ENCODE results near the gene NAT16. TPM values are rescaled to one million over a fixed set of nuclear protein-coding genes. Genes with fewer than 3 reads are reported as not detected.
A peak's percentile ranks its signal among the peaks of the same experiment; 100 is the strongest.

NAT16 gene
- total and polyA plus RNA-seq, 2 of the 13 experiments (the other 11 are each of a cell fraction or from before 2014, with no cell fraction given): 0.04 TPM; not detected in 1

DNA sequence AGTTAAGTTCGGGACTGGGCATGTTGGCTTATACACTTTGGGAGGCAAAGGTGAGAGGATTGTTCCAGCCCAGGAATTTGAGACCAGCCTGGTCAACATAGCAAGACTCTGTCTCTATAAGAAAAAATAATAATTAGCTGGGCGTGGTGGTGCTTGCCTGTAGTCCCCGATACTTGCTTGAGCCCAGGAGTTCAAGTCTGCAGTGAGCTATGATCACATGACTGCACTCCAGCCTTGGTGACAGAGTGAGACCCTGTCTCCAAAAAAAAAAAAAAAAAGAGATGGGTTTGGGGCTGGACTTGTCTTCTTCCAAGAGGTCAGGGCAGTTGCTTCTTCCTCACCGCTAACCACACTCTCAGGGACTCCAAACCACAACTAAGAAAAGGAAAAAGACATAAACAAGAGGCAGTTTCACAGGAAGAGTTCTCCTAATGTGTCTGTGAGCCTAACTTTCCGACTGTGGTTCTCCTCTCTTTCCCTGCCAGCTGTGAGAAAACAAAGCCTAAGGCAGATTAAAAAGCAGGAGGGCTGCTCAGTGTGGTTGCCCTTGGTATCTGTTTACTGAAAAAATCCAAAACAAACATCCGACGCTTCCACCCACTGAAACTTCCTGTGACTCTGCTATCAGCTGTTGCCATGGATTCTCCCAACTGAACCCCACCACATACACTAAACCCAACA lies 55.6 kb downstream of the NAT16 start (continued):
- TF ChIP-seq ATF7-NPFF (CRISPR knock-in tag; IDR thresholded peaks at IDR 0.05; ENCODE audit: low read depth) (no peak), ZNF605 (CRISPR knock-in tag; IDR thresholded peaks at IDR 0.05) (no peak), REST (IDR thresholded peaks at IDR 0.05; ENCODE audit: borderline replicate concordance in 1 of 2, low read depth in 1 of 2, low read length in 2 of 2) (peak in 1 of 2 experiments; percentile 13; a peak in 1 of 4 replicates), RFXANK (CRISPR knock-in tag; IDR thresholded peaks at IDR 0.05) (no peak), TGIF2 (CRISPR knock-in tag; IDR thresholded peaks at IDR 0.05) (peak; percentile 40; the same call in 1 of the 2 replicates), GATAD2A (CRISPR knock-in tag; IDR thresholded peaks at IDR 0.05) (peak; percentile 84), ZNF431 (CRISPR knock-in tag; IDR thresholded peaks at IDR 0.05; ENCODE audit: borderline replicate concordance, low read depth) (0 out of 2 replicates have a peak, but pooled peaks have one; percentile 32), HCFC1 (IDR thresholded peaks at IDR 0.05; ENCODE audit: low read depth, low read length) (no peak), ZFP37 (CRISPR knock-in tag; IDR thresholded peaks at IDR 0.05; ENCODE audit: borderline replicate concordance) (0 out of 2 replicates have a peak, but pooled peaks have one; percentile 12), HNF4A (CRISPR knock-in tag; IDR thresholded peaks at IDR 0.05) (no peak), DDIT3 (CRISPR knock-in tag; IDR thresholded peaks at IDR 0.05) (no peak), ZNF878 (CRISPR knock-in tag; IDR thresholded peaks at IDR 0.05) (0 out of 2 replicates have a peak, but pooled peaks have one; percentile 16), SKIL (CRISPR knock-in tag; IDR thresholded peaks at IDR 0.05; ENCODE audit: borderline replicate concordance) (peak; percentile 81), REPIN1 (CRISPR knock-in tag; IDR thresholded peaks at IDR 0.05; ENCODE audit: borderline replicate concordance, low read depth) (no peak), CREB1 (IDR thresholded peaks at IDR 0.05) (no peak), CREB1 (CRISPR knock-in tag; IDR thresholded peaks at IDR 0.05) (peak; percentile 38; the same call in 1 of the 2 replicates), TBX2 (CRISPR knock-in tag; IDR thresholded peaks at IDR 0.05; ENCODE audit: borderline replicate concordance) (peak; percentile 10; the same call in 1 of the 2 replicates), PPARG (CRISPR knock-in tag; conservative IDR thresholded peaks at IDR 0.05) (peak; percentile 54; the same call in 1 of the 2 replicates), CEBPB (IDR thresholded peaks at IDR 0.05; ENCODE audit: borderline replicate concordance, low read depth, low read length) (no peak), JUND (CRISPR knock-in tag; IDR thresholded peaks at IDR 0.05) (0 out of 2 replicates have a peak, but pooled peaks have one; percentile 16), ATF1 (CRISPR knock-in tag; IDR thresholded peaks at IDR 0.05) (no peak), ZBTB26 (CRISPR knock-in tag; IDR thresholded peaks at IDR 0.05; ENCODE audit: borderline replicate concordance) (no peak; the same call in 1 of the 2 replicates), ZNF260 (CRISPR knock-in tag; IDR thresholded peaks at IDR 0.05; ENCODE audit: borderline replicate concordance, low read depth) (no peak)
